Smooth muscle cell (in vitro differentiated cells): ENCODE results near the gene WDR17. TPM values are rescaled to one million over a fixed set of nuclear protein-coding genes. Genes with fewer than 3 reads are reported as not detected.

Experiments
- DNase-seq: peaks from one replicate; lab custom pipeline; 2025; ENCODE audit not compliant: unreplicated experiment; lab: John Stamatoyannopoulos, UW
- H2AFZ ChIP-seq: fragments of 200-600 bp; sonication (generic); 2 replicates; pipeline ENCODE4 v1.6.0; 2016; ENCODE audit warnings: antibody characterized with exemption, low read depth, mild to moderate bottlenecking
- H3F3A ChIP-seq: fragments of 200-600 bp; sonication (generic); 2 replicates; pipeline ENCODE4 v1.6.0; 2017; ENCODE audit warnings: antibody characterized with exemption, low read depth
- H3K27ac ChIP-seq: fragments of 200-600 bp; sonication (generic); 2 replicates; pipeline ENCODE4 v1.5.1; 2016; ENCODE audit warnings: low read depth, mild to moderate bottlenecking
- H3K27me3 ChIP-seq: fragments of 200-600 bp; sonication (generic); 2 replicates; pipeline ENCODE4 v1.6.1; 2016; ENCODE audit warnings: low read depth, mild to moderate bottlenecking
- H3K36me3 ChIP-seq: fragments of 200-600 bp; sonication (generic); 2 replicates; pipeline ENCODE4 v1.5.1; 2016; ENCODE audit warnings: low read depth
- H3K4me1 ChIP-seq: fragments of 200-600 bp; sonication (generic); 2 replicates; pipeline ENCODE4 v1.5.1; 2016; ENCODE audit warnings: low read depth
- H3K4me2 ChIP-seq: fragments of 200-600 bp; sonication (generic); 2 replicates; pipeline ENCODE4 v1.6.0; 2016; ENCODE audit warnings: mild to moderate bottlenecking
- H3K4me3 ChIP-seq: fragments of 200-600 bp; sonication (generic); 2 replicates; pipeline ENCODE4 v1.5.1; 2016; ENCODE audit warnings: mild to moderate bottlenecking
- H3K79me2 ChIP-seq: fragments of 200-600 bp; sonication (generic); 2 replicates; pipeline ENCODE4 v1.6.0; 2016; ENCODE audit warnings: low read depth, mild to moderate bottlenecking
- H3K9ac ChIP-seq: fragments of 200-600 bp; sonication (generic); 2 replicates; pipeline ENCODE4 v1.6.0; 2016; ENCODE audit warnings: low read depth
- H3K9me3 ChIP-seq: fragments of 200-600 bp; sonication (generic); replicated peaks from 2 replicates; pipeline ENCODE4 v1.5.1; 2016; ENCODE audit warnings: low read depth
- H4K20me1 ChIP-seq: fragments of 200-600 bp; sonication (generic); 2 replicates; pipeline ENCODE4 v1.6.0; 2016; ENCODE audit warnings: low read depth
- CTCF ChIP-seq: fragments of 200-600 bp; sonication (generic); IDR thresholded peaks from 2 replicates; pipeline ENCODE4 v1.5.1; 2017; ENCODE audit warnings: borderline replicate concordance, mild to moderate bottlenecking, antibody characterized with exemption; ENCODE audit not compliant: insufficient read depth, poor library complexity, severe bottlenecking
- WGBS: methylation state at CpG from one replicate; pipeline ENCODE4 v1.1.7; 2016; ENCODE audit warnings: low lambda C conversion rate; 5-methylcytosine and 5-hydroxymethylcytosine counted together
- polyA plus RNA-seq: library from polyadenylated mRNA; unstranded; fragments of >200 nt; fragmentation: Nextera tagmentation; extraction: Ambion mirVana; gene quantifications from 2 replicates; pipeline ENCODE4 v1.2.1, GENCODE V29; 2016
- total RNA-seq: library from RNA; depleted of rRNA; stranded (reverse); fragments of >200 nt; gene quantifications from 2 replicates; pipeline ENCODE4 v1.2.3, GENCODE V29; 2014

Gene WDR17
- total and polyA plus RNA-seq, 2 experiments from 2014 or later: 0.49 to 0.50 TPM

- Histone ChIP-seq H3K27me3 (no peaks in the 10 kb centered on the region), H3K4me3 (no peak overlapping the region), H3K4me2 (peak overlapping the region; percentile 49), H3K4me1 (no peaks in the 10 kb centered on the region), H3F3A (no peaks in the 10 kb centered on the region), H2AFZ (peak overlapping the region; percentile 33), H3K79me2 (no peaks in the 10 kb centered on the region), H3K36me3 (no peaks in the 10 kb centered on the region), H3K9ac (no peak overlapping the region), H3K27ac (peak overlapping the region; percentile 43), H4K20me1 (no peaks in the 10 kb centered on the region), H3K9me3 (no peaks in the 10 kb centered on the region)
- TF ChIP-seq CTCF: no peak
- no peak for DNase-seq
- 85% methylated on average over 2 of the region's 2 CpGs for WGBS
Observed at GRCh38 chr4:176150704-176151103, 85.1 kb downstream of the WDR17 start.

GRCh38 chr4:176153124-176153523, 87.5 kb downstream of the WDR17 start:
- Histone ChIP-seq H3K79me2 (no peaks in the 10 kb centered on the region), H3F3A (no peaks in the 10 kb centered on the region), H3K36me3 (no peaks in the 10 kb centered on the region), H3K4me1 (no peaks in the 10 kb centered on the region), H3K4me2 (peak overlapping the region; percentile 2), H3K9ac (no peak overlapping the region), H3K9me3 (no peaks in the 10 kb centered on the region), H3K27ac (no peak overlapping the region), H2AFZ (peak overlapping the region; percentile 38), H3K27me3 (no peaks in the 10 kb centered on the region), H4K20me1 (no peaks in the 10 kb centered on the region), H3K4me3 (no peak overlapping the region)
- no peak for DNase-seq
- WGBS: 40% methylated on average over 4 of the region's 4 CpGs
- no peak for TF ChIP-seq CTCF

- Histone ChIP-seq H3K27me3 (no peaks in the 10 kb centered on the region), H3K9ac (peak overlapping the region; percentile 58), H3K36me3 (no peaks in the 10 kb centered on the region), H3K4me3 (no peak overlapping the region), H3K4me2 (no peak overlapping the region), H2AFZ (no peak overlapping the region), H3K79me2 (no peaks in the 10 kb centered on the region), H3K9me3 (no peaks in the 10 kb centered on the region), H4K20me1 (no peaks in the 10 kb centered on the region), H3F3A (no peaks in the 10 kb centered on the region), H3K27ac (peak overlapping the region; percentile 74), H3K4me1 (no peaks in the 10 kb centered on the region)
- DNase-seq: no peak
- WGBS: 72% methylated on average over 5 of the region's 5 CpGs
- no peak for TF ChIP-seq CTCF
Observed at GRCh38 chr4:176156656-176157055, 91.0 kb downstream of the WDR17 start.

GRCh38 chr4:176163041-176163440, 97.4 kb downstream of the WDR17 start:
- H4K20me1 ChIP-seq: no peaks in the 10 kb centered on the region
- H3K9me3 ChIP-seq: no peaks in the 10 kb centered on the region
- 94% methylated on average over 3 of the region's 3 CpGs for WGBS
- no peaks in the 10 kb centered on the region for H3K36me3 ChIP-seq
- no peak for TF ChIP-seq CTCF
- no peaks in the 10 kb centered on the region for H3K4me1 ChIP-seq
- H3K27me3 ChIP-seq: no peaks in the 10 kb centered on the region
- H3K27ac ChIP-seq: no peak overlapping the region
- no peak overlapping the region for H3K4me3 ChIP-seq
- no peak overlapping the region for H3K9ac ChIP-seq
- no peaks in the 10 kb centered on the region for H3F3A ChIP-seq
- DNase-seq: no peak
- H3K4me2 ChIP-seq: no peak overlapping the region
- no peak overlapping the region for H2AFZ ChIP-seq
- no peaks in the 10 kb centered on the region for H3K79me2 ChIP-seq
